ENCODE data around the gene GAS7.

DNA sequence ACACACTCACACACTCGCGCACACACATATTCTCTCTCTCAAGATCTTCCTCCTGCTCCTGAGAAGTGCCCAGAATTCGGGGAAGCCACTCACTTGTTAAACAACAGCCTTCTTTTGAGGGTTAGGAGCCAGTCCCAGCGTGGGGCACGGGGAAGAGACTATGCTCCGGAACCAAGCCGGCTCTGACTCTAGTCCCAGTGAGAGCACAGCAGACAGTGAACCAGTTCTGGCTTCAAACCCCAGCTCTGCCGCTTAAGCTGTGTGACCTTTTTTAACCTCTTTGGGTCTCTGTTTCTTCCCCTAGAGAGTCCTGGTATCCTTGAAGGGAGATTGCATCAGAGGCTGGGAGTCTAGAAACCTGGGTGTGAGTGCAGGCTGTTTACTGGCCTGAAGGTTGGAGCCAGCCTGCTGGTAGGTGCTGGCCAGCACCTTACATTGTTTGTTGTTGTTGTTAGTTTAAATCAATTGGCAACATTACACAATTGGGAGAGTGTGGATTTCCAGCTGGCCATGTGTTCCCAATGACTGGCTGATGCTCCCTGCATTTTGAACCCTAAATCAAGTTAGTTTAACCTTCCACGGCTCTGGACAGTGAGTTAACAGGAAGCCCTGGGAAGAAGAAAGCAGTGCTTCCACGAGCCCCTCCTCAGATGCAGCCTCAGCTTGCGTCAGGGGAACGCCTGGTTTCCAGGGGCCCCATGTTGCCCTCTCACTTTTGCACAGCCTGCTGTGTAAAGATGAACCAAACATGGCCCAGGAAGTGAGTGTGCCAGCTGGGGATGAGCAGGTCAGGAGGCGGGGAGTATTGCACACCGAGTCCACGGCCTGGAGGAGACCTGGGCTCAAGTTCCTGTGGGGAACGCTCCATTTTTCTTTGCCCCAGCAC, 71.5 kb downstream of the GAS7 start:
- TF ChIP-seq, protein P1, sequence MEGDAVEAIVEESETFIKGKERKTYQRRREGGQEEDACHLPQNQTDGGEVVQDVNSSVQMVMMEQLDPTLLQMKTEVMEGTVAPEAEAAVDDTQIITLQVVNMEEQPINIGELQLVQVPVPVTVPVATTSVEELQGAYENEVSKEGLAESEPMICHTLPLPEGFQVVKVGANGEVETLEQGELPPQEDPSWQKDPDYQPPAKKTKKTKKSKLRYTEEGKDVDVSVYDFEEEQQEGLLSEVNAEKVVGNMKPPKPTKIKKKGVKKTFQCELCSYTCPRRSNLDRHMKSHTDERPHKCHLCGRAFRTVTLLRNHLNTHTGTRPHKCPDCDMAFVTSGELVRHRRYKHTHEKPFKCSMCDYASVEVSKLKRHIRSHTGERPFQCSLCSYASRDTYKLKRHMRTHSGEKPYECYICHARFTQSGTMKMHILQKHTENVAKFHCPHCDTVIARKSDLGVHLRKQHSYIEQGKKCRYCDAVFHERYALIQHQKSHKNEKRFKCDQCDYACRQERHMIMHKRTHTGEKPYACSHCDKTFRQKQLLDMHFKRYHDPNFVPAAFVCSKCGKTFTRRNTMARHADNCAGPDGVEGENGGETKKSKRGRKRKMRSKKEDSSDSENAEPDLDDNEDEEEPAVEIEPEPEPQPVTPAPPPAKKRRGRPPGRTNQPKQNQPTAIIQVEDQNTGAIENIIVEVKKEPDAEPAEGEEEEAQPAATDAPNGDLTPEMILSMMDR (IDR thresholded peaks at IDR 0.05), result no peak
- no peak for TF ChIP-seq POLR2A (IDR thresholded peaks at IDR 0.05)
